Measurements from ENCODE around the gene DPYSL5. TPM values are rescaled to one million over a fixed set of nuclear protein-coding genes. Genes with fewer than 3 reads are reported as not detected.
A peak's percentile ranks its signal among the peaks of the same experiment; 100 is the strongest.

Gene DPYSL5
- total and polyA plus RNA-seq, 2 of the 8 experiments (the other 6 are each of a cell fraction or from before 2014, with no cell fraction given): 11.9 to 16.4 TPM

DNA sequence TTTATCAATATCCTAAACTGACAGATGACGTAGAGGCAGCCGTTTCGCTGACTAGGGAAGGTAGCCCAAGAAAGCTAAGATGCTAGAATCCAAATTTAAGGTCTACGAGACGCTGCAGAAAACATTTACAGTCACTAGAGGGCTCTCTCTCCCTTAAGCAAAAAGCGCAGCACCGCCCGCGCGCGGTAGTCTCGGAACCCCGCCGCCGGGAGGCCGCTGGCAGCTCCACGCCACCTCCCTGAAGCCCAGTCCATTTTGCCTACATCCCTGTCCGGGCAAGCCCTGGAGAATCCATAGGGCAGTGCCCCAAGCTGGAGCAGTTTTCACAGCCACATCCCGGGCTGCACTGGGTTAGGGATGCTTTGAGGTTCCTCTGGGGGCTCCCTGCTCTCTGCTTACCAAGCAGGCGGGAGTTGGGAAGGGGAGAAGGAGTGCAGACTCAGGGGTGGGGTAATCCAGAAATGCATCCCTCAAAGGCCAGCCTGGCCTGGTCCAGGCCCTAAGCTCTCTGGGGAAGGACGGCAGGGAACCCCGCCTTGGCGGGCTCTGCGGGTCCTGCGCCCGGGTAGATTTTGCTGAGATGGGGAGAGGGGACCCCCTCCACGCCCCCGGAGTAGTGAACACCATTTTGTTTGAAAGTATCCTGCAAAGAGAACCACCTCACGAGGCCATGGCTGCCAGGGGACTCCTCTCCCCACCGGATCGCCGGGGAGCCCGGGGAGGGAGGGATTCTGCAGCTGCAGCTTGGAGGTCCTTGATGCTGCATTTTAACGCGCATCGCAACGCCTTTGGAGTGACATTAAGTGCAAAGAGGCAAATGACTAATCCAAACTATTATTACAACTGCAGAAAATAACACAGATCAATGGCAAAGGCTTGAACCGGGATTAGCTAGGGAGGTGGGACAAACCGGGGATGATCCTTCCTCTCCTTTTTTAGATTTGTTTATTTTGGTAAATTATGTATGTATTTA, 1.3 kb upstream of the DPYSL5 start:
- 7% methylated on average over 36 of the region's 39 CpGs; no CpG with 5 or more reads in 1 of the 2 experiments for WGBS, 2 experiments (ENCODE audit: extremely low coverage in 1 of 2, insufficient coverage in 1 of 2, insufficient read length in 1 of 2, insufficient replicate concordance in 2 of 2, low coverage in 1 of 2, low lambda C conversion rate in 2 of 2, missing lambda C conversion rate in 1 of 2)
- no peak overlapping the region for H3K56ac ChIP-seq (replicated peaks; ENCODE audit: insufficient read length, low read depth, low read length)
- H3K27ac ChIP-seq (ENCODE audit: low read depth, low read length): no peak overlapping the region
- ChIA-PET POLR2A (ENCODE audit: partially characterized antibody) (interaction anchor here (0.9 to 1.8 kb wide), 7 partner anchors 61 to 205 kb away, joined by 3 to 5 read pairs (median 4); partner anchors contain the start of genes AGBL5 and CENPA), CTCF (ENCODE audit: partially characterized antibody) (interaction anchor here (0.5 to 14.4 kb wide), 76 partner anchors 8 to 798 kb away, joined by 3 to 235 read pairs (median 5); partner anchors contain the start of genes AGBL5, MAPRE3 and TMEM214)
- peaks cover 0 to 22% (median 8%) of the 10 kb centered on the region in 4 experiments; a peak in 4 of 7 replicates for H3K4me1 ChIP-seq (replicated peaks in 1 of 4; ENCODE audit: control insufficient read depth in 3 of 4, insufficient read depth in 4 of 4, low read length in 3 of 4)
- no peak overlapping the region for H2AK5ac ChIP-seq (ENCODE audit: low read depth, low read length)
- no peaks in the 10 kb centered on the region for H3K79me1 ChIP-seq (ENCODE audit: low read depth, low read length)
- no peak overlapping the region for H2BK5ac ChIP-seq (ENCODE audit: low read depth, low read length)
- no peak overlapping the region for H4K8ac ChIP-seq (ENCODE audit: extremely low read depth, insufficient read depth, low read length)
- H3K9ac ChIP-seq (replicated peaks in 1 of 4; ENCODE audit: extremely low read depth in 1 of 4, low read depth in 3 of 4, low read length in 3 of 4): 0 out of 7 replicates have a peak overlapping the region, but pooled peaks of 2 of the 4 experiments have one; percentile 5 to 8
- no peaks in the 10 kb centered on the region for H3K9me3 ChIP-seq (ENCODE audit: insufficient read depth in 2 of 2, low read depth in 1 of 2, low read length in 1 of 2)
- peak; percentile 87 for FAIRE-seq
- no peak overlapping the region for H2BK12ac ChIP-seq (ENCODE audit: low read depth, low read length)
- peaks cover 30 to 61% (median 48%) of the 10 kb centered on the region in 4 experiments for H3K27me3 ChIP-seq (replicated peaks in 1 of 4; ENCODE audit: control insufficient read depth in 3 of 4, extremely low read depth in 1 of 4, insufficient read depth in 3 of 4, low read length in 3 of 4)
- no peak overlapping the region for H3K23ac ChIP-seq (ENCODE audit: insufficient read length)
- H2BK20ac ChIP-seq (ENCODE audit: low read length): no peak overlapping the region
- H3K18ac ChIP-seq (ENCODE audit: extremely low read depth, low read length): no peak overlapping the region; the same call in 1 of the 2 replicates
- peak in 1 of 2 experiments; percentile 86 for DNase-seq (ENCODE audit: low read depth in 1 of 2, low spot score in 2 of 2)
- H4K91ac ChIP-seq (replicated peaks; ENCODE audit: insufficient read length, low read length): no peak overlapping the region
- no peaks in the 10 kb centered on the region for H3K36me3 ChIP-seq (ENCODE audit: control insufficient read depth in 2 of 4, insufficient read depth in 4 of 4, low read length in 3 of 4)
- peak overlapping the region; percentile 54 to 91 (median 70); a peak in 7 of 8 replicates for H3K4me3 ChIP-seq (ENCODE audit: extremely low read depth in 1 of 4, insufficient read depth in 2 of 4, low read depth in 3 of 4, low read length in 4 of 4)
- H3K14ac ChIP-seq (ENCODE audit: insufficient read length): no peak overlapping the region
- no peak overlapping the region for H2BK15ac ChIP-seq (ENCODE audit: low read length)
- H3K79me2 ChIP-seq (ENCODE audit: control insufficient read depth in 1 of 2, insufficient read depth in 2 of 2, low read length in 2 of 2): no peaks in the 10 kb centered on the region
- no peak overlapping the region for H4K5ac ChIP-seq (ENCODE audit: insufficient read length, low read depth, low read length)
- H3K4me2 ChIP-seq (ENCODE audit: insufficient read depth in 1 of 2, low read depth in 2 of 2, low read length in 2 of 2): peak overlapping the region; percentile 86 to 92
- no peak overlapping the region for H2BK120ac ChIP-seq (replicated peaks; ENCODE audit: low read depth, low read length)
- 0 out of 2 replicates have a peak overlapping the region, but pooled peaks have one; percentile 89 for H2AFZ ChIP-seq (ENCODE audit: low read length)
- peaks cover 16% of the 10 kb centered on the region; the same call in 1 of the 2 replicates for H3K23me2 ChIP-seq (ENCODE audit: low read depth, low read length)
- H3K4ac ChIP-seq (replicated peaks; ENCODE audit: insufficient read length, low read depth, low read length): no peak overlapping the region
- peaks cover 11 to 16% of the 10 kb centered on the region in 2 experiments for H4K20me1 ChIP-seq (replicated peaks in 1 of 2; ENCODE audit: control insufficient read depth in 1 of 2, insufficient read depth in 2 of 2, low read length in 2 of 2)
- TF ChIP-seq CHD1 (IDR thresholded peaks at IDR 0.05; ENCODE audit: low read depth, low read length): no peak
- no peak for TF ChIP-seq SP2 (IDR thresholded peaks at IDR 0.05; ENCODE audit: low read length)
- TF ChIP-seq RNF2 (IDR thresholded peaks at IDR 0.05; ENCODE audit: borderline replicate concordance, low read depth, low read length, missing control alignments, poor library complexity, severe bottlenecking): no peak
- TF ChIP-seq TEAD4 (IDR thresholded peaks at IDR 0.05; ENCODE audit: low read depth, low read length): no peak
- peak; percentile 28; the same call in 1 of the 2 replicates for TF ChIP-seq GABPA (IDR thresholded peaks at IDR 0.05; ENCODE audit: borderline replicate concordance, insufficient read depth, low read length)
- TF ChIP-seq EGR1 (IDR thresholded peaks at IDR 0.05; ENCODE audit: borderline replicate concordance, low read depth, low read length): peak; percentile 58; the same call in 1 of the 2 replicates
- peak; percentile 52; the same call in 1 of the 2 replicates for TF ChIP-seq BACH1 (IDR thresholded peaks at IDR 0.05; ENCODE audit: low read length)
